GM12874 (cell line): Measurements from ENCODE around the gene TREML2.

ENCODE experiments used
- CTCF ChIP-seq: IDR thresholded peaks from 2 replicates; pipeline ENCODE4 v1.5.1; 2011; ENCODE audit warnings: low read depth, mild to moderate bottlenecking, control low read depth, low read length, moderate library complexity; ENCODE audit not compliant: insufficient read depth

Gene TREML2

GRCh38 chr6:41222045-41222444 lies 21.1 kb upstream of the TREML2 start:
- TF ChIP-seq CTCF: no peak

DNA sequence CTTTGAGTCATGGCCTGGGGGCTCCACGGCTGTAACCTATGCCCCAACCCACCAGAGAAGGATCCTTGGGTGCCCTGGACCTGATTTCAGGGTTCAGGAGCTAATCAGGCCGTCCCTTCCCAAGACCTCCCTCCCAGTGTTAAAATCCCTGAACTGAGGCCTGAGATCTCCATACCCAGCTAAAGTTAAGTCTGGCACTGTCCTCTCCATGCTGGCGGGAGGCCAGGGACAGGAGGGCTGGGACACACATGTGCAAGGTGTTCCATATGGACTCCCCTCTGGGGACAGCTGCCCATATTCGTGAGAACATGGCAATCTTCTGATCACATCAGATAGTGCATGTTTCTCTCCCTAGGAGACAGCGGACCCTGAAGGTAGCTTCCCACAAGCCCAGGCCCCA lies 15.7 kb upstream of the TREML2 start:
- no peak for TF ChIP-seq CTCF

- TF ChIP-seq CTCF: no peak
Observed at GRCh38 chr6:41215777-41216176, 14.8 kb upstream of the TREML2 start.

DNA sequence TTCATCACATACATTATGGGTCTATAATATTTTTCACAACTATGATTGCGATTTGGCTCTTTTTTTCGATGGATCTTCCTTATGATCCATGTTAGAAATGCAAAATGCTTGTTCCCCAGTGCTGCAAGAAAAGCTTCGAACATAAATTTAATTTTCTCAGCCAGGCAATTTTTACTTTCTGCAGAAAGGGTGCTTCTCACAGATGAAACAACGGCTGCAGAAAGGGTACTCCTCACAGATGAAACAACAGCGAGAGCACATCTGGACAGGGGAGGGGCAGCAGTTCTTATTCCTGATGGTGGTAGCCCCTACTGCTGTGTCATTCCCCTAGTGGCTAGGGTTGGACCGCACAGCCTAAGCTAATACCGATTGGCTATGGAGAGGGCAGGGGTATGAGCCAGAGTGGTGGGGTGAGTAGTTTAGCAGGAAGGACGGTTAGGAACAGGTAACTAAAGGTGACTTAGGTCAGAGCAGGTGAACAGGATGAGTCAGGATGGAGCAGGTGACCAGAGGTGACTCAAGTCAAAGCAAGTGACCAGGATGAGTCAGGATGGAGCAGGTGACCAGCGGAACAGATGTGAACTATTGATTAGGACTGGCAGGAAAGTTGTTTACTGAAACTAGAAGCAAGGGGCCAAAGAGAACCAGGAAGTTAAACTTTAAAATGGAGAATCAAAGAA lies 13.8 kb upstream of the TREML2 start:
- no peak for TF ChIP-seq CTCF

DNA sequence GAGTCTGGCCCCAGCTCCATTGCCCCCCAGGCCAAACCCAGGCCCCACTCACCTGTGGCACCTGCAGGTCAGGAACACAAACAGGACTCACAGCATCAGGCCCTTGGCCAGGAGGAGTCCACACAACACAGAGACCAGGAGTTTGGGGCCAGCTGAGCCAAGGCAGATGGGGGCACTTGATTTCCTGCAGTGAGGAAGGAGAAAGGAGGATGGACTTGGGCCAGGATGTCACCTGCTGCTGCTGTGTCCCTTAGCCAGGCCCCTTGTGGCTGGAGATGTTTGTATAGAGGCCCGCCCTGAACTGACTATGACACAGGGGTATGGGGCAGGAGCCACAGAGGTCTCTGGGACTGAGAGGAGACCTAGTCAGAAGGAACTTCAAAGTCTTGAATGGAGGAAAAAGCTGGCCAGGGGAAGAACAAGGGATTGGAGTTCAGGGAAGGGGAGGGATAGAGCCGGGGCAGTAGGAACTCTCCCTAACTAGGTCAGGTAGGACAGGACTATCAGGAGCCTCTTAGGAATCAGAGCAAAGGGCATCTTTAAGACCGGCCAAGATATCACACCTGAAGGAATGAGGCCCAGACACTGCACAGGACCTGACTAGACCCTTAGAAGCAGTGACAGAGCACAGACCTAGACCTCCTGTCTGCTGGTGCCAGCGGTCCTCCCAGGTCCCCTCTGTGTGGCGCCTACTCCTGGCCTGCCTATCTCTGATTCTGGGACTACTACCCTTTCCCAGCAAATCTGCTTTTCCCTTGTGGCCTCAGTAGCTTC lies 8.8 kb upstream of the TREML2 start:
- no peak for TF ChIP-seq CTCF

DNA sequence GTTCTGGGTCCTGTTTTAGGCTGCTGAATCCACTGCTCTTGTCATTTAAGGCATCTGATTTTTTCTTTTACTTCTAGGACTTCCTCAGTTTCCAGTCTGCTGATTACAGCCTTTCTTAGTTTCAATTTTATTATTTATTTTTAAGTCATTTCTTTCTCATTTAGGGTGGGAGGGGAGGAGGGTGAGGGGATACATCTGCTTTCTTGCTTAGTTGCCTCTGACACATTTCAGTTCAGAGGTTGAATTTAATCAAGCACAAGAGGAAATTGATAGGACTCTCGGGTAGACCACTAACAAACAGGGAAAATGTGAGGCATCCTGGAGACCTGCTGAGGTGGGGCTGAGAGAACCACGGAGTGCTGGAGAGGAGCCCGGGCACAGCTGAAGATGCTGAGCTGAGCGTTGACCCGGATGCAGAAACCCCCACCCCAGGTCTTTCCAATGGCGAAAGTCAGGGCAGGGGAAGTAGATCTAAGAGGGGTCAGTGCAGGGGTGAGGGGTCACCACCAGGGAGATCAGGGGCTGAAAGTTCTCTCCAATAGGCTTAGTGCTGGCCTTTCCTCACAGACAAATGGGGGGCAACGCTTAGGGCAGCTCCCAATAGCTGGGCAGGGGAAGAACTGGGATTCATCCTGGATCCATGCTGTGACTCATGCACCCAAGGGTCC lies 7.6 kb upstream of the TREML2 start:
- TF ChIP-seq CTCF: no peak

- TF ChIP-seq CTCF: no peak
Observed at GRCh38 chr6:41204156-41204555, 3.2 kb upstream of the TREML2 start.
